ENCODE results near the gene KCNJ15.
A peak's percentile ranks its signal among the peaks of the same experiment; 100 is the strongest.

KCNJ15 gene

DNA sequence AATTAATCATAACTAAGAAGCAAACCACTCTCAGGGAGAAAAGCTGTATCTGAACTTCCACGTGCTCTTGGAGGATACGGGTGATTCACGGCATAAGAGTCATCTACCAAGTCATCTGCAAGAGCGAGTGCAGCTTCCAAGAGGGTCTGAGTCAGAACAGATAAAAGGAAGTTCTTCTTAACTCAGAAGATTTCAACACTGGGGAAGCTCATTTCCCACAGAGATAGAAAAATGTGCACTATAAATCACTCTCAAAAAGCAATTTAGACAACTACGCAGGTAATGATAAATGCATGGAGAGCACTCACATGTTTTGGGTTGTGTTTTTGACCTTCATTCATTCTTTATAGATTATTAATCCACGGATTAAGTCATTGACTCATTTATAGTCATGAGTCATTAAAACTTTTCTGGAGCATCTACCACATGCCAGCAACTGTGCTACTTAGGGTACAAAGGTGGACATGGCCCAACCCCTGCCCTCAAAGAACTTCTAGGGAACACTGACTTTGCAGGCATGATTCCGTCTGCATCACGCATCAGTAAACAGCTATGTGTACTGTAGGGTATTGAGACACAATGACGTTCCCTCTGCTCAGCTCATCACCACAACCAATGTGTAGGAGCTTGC is 20.8 kb downstream of the KCNJ15 start:
- DNase-seq (ENCODE audit: insufficient read length, low spot score): no peak
- TF ChIP-seq SPI1 (IDR thresholded peaks at IDR 0.05; ENCODE audit: low read depth, low read length) (peak; percentile 36), TAF1 (IDR thresholded peaks at IDR 0.05; ENCODE audit: low read depth, low read length) (no peak)
- FAIRE-seq: no peak

DNA sequence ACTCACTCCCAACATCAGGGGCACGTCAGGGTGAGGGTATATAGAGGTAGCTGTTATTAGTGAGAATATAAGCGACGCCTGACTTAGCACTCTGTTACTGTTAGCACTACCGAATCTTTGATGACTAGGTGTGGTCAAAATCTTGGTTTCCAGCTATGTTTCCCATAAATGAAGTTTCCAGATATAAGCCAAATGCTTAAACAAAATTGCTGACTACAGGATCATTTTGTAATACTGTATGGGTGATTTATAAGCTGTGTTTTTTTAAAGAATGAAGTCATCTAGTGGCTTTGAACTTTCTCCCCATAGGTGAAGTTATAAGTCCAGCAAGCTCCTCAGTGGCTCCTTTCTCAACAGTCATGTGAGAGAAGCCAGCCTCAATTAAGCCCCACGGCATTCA is 23.7 kb downstream of the KCNJ15 start:
- TF ChIP-seq PAX5 (IDR thresholded peaks at IDR 0.05; ENCODE audit: insufficient read depth, low read length, severe bottlenecking) (no peak), POLR2A (IDR thresholded peaks at IDR 0.05; ENCODE audit: low read depth, low read length) (no peak), TAF1 (IDR thresholded peaks at IDR 0.05; ENCODE audit: low read depth, low read length) (no peak), SPI1 (IDR thresholded peaks at IDR 0.05; ENCODE audit: low read depth, low read length) (no peak)
- FAIRE-seq: no peak
- DNase-seq (ENCODE audit: insufficient read length, low spot score): no peak

DNA sequence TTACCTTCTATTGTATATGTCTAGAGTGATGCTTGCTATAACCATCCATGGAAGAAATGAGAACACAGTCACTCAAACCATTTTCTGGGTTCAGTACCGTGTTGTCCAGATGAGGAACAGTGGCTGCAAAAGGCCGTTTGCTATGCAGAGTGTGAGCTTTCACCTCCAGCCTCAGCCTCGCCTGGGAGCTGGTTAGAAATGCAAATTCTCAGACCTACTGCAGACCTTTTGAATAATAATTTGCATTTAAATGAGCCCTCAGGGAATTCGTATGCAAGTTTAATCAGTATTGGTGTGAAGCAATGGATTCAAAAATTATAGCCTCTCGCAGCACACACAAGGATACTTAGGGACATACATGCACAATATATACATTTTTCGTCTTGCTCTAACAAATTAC is 24.1 kb downstream of the KCNJ15 start:
- TF ChIP-seq SPI1 (IDR thresholded peaks at IDR 0.05; ENCODE audit: low read depth, low read length) (no peak), POLR2A (IDR thresholded peaks at IDR 0.05; ENCODE audit: low read depth, low read length) (no peak), TAF1 (IDR thresholded peaks at IDR 0.05; ENCODE audit: low read depth, low read length) (no peak)
- FAIRE-seq (no peak), DNase-seq (ENCODE audit: insufficient read length, low spot score) (no peak)

DNA sequence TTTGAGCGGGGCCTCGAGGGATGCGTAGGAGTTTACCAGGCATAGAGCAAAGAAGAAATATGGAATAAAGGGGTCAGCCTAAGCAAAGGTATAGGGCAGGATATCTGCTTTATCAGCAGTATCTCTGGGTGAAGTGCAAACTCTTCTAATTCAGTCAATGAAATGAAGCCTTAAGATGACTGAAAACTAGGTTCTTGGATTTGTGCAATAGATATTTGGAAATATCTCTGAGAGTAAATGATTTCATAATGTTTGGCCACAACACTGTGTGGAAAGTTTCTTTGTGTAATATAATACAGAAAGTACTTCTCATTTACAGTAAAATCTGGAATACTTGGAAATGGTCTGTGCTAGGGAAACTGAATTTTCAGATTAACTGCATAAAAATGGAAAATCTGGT is 26.1 kb downstream of the KCNJ15 start:
- TF ChIP-seq POLR2A (IDR thresholded peaks at IDR 0.05; ENCODE audit: low read depth, low read length) (no peak), TAF1 (IDR thresholded peaks at IDR 0.05; ENCODE audit: low read depth, low read length) (no peak), POLR2AphosphoS5 (IDR thresholded peaks at IDR 0.05; ENCODE audit: low read depth, low read length) (no peak)
- FAIRE-seq: no peak
- no peak for DNase-seq (ENCODE audit: insufficient read length, low spot score)

DNA sequence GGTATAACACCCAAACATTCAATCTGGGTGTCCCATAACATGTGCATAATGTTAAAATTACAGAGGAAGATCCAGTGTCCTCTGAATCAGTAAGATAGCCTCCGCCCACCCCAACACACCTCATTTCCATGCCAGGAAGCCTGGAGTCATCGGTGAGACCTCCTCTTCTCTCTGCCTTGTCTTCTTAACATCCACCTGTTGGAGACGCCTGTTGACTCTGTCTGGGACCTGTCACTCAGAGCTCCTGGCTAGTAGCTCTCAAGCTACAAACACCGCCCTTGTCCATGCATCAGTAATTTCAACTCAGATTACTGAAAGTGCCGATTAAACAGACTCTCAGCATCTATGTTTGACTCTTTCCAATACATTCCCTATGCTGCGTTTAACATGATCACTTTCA is 27.4 kb downstream of the KCNJ15 start:
- FAIRE-seq (no peak), DNase-seq (ENCODE audit: insufficient read length, low spot score) (no peak)

DNA sequence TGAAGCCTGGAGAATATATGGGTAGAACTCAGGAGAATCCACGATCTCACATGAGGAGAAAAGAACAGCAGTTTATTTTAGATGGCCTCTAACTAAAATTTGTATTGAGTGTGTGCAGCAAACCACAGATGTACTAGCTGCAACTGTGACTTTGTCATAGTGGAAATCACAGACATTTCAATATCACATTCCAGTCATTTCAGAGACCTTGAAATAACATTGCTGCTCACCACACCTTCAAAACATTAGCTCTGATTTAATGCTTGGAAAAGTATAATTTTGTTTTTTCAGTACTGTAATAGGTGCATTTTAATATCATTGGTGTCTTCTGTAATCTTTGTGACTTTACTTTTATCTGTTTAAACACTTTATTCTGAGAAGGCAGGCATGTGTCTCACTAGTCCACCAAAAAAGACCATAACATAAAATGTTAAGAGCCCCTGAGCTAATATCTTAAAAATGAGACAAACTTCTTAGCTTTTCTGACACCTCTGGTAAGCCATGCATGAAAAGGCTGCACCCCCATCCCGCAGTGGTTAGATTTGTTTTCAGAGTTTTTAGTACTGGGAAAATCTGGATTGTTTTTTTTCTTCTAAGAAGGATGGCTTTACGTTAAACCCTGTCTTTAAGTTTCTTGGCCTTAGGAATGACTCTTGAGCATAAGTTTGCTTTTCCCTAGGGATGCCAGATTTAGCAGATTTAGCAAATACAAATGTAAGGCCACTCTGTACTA is 30.1 kb downstream of the KCNJ15 start:
- no peak for FAIRE-seq
- TF ChIP-seq PAX5 (IDR thresholded peaks at IDR 0.05; ENCODE audit: insufficient read depth, low read length, severe bottlenecking) (no peak), POU2F2 (IDR thresholded peaks at IDR 0.05; ENCODE audit: low read depth, low read length) (no peak), POLR2A (IDR thresholded peaks at IDR 0.05; ENCODE audit: low read depth, low read length) (no peak), SPI1 (IDR thresholded peaks at IDR 0.05; ENCODE audit: low read depth, low read length) (no peak)
- DNase-seq (ENCODE audit: insufficient read length, low spot score): no peak

More for the DNA sequence above, 27.4 kb downstream of the KCNJ15 start:
- TF ChIP-seq SPI1 (IDR thresholded peaks at IDR 0.05; ENCODE audit: low read depth, low read length) (no peak), POU2F2 (IDR thresholded peaks at IDR 0.05; ENCODE audit: low read depth, low read length) (no peak), TAF1 (IDR thresholded peaks at IDR 0.05; ENCODE audit: low read depth, low read length) (no peak), POLR2AphosphoS5 (IDR thresholded peaks at IDR 0.05; ENCODE audit: low read depth, low read length) (no peak), POLR2A (IDR thresholded peaks at IDR 0.05; ENCODE audit: low read depth, low read length) (no peak), PAX5 (IDR thresholded peaks at IDR 0.05; ENCODE audit: insufficient read depth, low read length, severe bottlenecking) (no peak)

DNA sequence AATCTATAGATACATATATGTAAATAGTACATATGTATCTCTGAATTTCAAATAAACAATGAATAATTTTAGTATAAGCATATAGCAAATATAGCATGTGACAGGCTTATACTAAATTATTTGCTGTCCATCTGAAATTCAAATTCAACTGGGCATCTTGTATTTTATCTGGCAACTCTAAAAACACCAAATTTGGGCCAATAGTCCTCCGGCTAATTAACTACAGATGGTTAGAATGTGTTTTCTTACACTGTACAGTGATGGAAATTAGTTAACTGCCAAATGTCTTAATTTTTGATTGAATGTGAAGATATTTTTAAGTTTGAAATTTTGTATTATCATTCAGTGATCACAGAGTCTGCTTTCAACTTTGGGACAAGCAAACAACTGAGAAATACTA is 30.7 kb downstream of the KCNJ15 start:
- DNase-seq (ENCODE audit: insufficient read length, low spot score) (no peak), FAIRE-seq (no peak)
- TF ChIP-seq POLR2A (IDR thresholded peaks at IDR 0.05; ENCODE audit: low read depth, low read length) (no peak), TAF1 (IDR thresholded peaks at IDR 0.05; ENCODE audit: low read depth, low read length) (no peak), POLR2AphosphoS5 (IDR thresholded peaks at IDR 0.05; ENCODE audit: low read depth, low read length) (no peak), SPI1 (IDR thresholded peaks at IDR 0.05; ENCODE audit: low read depth, low read length) (no peak), PAX5 (IDR thresholded peaks at IDR 0.05; ENCODE audit: insufficient read depth, low read length, severe bottlenecking) (no peak), POU2F2 (IDR thresholded peaks at IDR 0.05; ENCODE audit: low read depth, low read length) (no peak)

DNA sequence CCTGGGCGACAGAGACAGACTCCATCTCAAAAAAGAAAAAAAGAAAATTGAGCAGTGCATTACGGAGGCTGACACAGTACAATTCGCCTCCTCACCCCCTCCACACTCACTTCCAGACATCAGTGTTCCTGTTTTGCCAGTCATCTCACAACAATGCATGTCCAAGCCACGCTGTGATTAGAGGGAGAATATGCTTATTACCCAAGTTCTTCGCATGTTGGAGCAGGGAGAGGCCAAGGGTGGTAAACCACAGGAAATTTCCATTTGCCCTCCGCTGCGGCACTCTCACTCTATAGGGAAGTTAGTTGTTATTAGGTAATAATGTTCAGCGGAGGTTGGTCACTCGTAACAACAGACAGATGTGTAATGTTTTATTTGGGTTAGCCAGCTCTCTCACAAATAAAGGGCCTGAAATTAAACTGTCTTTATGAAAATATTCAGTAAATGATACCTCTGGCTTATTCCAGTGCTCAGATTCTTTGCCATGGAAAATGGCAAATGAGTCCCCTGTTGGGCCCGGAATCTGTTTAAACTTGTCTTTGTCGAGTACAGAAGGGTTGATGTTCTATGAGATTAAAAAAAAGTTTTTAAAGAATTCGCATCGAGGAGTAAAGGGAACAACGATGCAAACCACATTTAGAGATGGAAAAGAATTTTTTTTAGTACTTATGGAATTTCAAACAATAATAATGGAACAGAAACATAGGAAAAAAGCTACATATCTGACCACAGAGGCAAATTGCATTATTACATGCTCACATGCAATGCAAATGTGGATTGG is 33.1 kb downstream of the KCNJ15 start:
- TF ChIP-seq POU2F2 (IDR thresholded peaks at IDR 0.05; ENCODE audit: low read depth, low read length): no peak
- TF ChIP-seq TAF1 (IDR thresholded peaks at IDR 0.05; ENCODE audit: low read depth, low read length): no peak
- TF ChIP-seq POLR2AphosphoS5 (IDR thresholded peaks at IDR 0.05; ENCODE audit: low read depth, low read length): no peak
- TF ChIP-seq SPI1 (IDR thresholded peaks at IDR 0.05; ENCODE audit: low read depth, low read length): no peak
- no peak for TF ChIP-seq PAX5 (IDR thresholded peaks at IDR 0.05; ENCODE audit: insufficient read depth, low read length, severe bottlenecking)
- TF ChIP-seq POLR2A (IDR thresholded peaks at IDR 0.05; ENCODE audit: low read depth, low read length): no peak
- DNase-seq (ENCODE audit: insufficient read length, low spot score) (no peak), FAIRE-seq (no peak)

DNA sequence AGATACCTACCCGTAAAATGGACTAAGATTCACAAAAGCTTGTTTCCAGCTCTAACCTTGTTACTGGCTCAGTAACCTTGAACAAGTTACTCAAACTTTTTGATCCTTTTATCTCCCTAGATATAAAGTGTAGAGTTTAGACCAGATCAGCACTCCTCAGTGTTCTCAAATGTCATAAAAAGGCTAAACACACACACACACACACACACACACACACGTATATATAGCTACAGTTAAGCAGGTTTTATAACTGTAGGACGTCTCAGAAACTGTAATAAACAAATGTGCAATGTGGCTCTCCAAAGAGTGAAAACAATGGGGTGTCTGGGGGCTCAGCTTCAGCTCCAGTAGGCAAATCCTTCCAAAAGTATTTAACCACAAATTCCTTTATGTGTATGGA is 34.0 kb downstream of the KCNJ15 start:
- no peak for FAIRE-seq
- no peak for DNase-seq (ENCODE audit: insufficient read length, low spot score)
- TF ChIP-seq POLR2A (IDR thresholded peaks at IDR 0.05; ENCODE audit: low read depth, low read length) (no peak), SPI1 (IDR thresholded peaks at IDR 0.05; ENCODE audit: low read depth, low read length) (no peak)

DNA sequence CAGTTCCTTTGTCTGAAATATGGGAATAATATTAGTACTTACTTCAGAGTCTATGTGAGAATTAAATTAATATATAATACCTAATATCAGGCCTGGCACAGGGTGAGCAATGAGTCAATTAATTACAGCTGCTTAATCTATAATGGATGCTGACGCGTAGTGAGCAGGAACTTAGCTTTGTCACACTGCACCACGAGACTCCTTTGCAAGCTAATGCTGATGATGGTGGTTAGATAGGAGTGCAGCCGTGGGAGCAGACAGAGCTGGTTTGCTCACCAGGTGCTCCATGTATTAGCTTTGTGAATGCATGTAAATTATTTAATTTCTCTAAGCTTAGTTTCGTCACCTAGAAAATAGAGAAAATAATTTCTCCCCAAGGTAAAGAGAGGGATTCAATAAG is 35.1 kb downstream of the KCNJ15 start:
- FAIRE-seq: no peak
- TF ChIP-seq PAX5 (IDR thresholded peaks at IDR 0.05; ENCODE audit: insufficient read depth, low read length, severe bottlenecking) (no peak), POLR2A (IDR thresholded peaks at IDR 0.05; ENCODE audit: low read depth, low read length) (no peak), TAF1 (IDR thresholded peaks at IDR 0.05; ENCODE audit: low read depth, low read length) (no peak), POLR2AphosphoS5 (IDR thresholded peaks at IDR 0.05; ENCODE audit: low read depth, low read length) (no peak), POU2F2 (IDR thresholded peaks at IDR 0.05; ENCODE audit: low read depth, low read length) (no peak), SPI1 (IDR thresholded peaks at IDR 0.05; ENCODE audit: low read depth, low read length) (no peak)
- no peak for DNase-seq (ENCODE audit: insufficient read length, low spot score)

Measured in GM12891 (cell line).